DMS153 treated with DMSO at 0.1 percent for 48 hours (cell line): ENCODE results near the gene NPNT.

ENCODE experiments used
- DNase-seq: peaks from one replicate; lab custom pipeline; 2025; ENCODE audit not compliant: unreplicated experiment; lab: John Stamatoyannopoulos, UW

NPNT gene

GRCh38 chr4:105912633-105913032, 17.4 kb downstream of the NPNT start:
- DNase-seq = no peak

- no peak for DNase-seq
Measured at GRCh38 chr4:105917171-105917685, 22.0 kb downstream of the NPNT start.

- no peak for DNase-seq
Measured at GRCh38 chr4:105921301-105921700, 26.0 kb downstream of the NPNT start.

GRCh38 chr4:105923497-105924238, 28.4 kb downstream of the NPNT start:
- no peak for DNase-seq

- no peak for DNase-seq
Measured at GRCh38 chr4:105924341-105924740, 29.1 kb downstream of the NPNT start.

DNA sequence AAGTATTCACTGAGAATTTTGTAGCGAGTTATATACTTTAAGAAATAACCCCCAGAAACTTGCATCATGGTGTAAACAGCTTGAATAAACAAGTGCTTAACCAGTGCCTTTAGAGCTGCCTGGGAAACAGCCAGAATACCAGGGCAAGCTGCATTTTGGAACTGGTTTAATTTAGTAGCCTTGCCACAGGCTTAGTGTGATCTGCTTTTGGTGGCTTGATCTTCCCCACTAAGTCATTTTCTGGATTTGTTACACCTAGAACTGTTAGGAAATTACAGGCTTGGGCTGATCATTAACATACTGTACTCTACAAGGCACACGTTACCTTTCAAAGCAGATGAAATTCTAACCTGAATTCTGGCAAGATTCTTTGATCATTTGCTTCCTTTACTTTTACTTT, 35.4 kb downstream of the NPNT start:
- no peak for DNase-seq

- DNase-seq = no peak
Measured at GRCh38 chr4:105933083-105933482, 37.8 kb downstream of the NPNT start.

- DNase-seq = no peak
Measured at GRCh38 chr4:105934386-105934785, 39.1 kb downstream of the NPNT start.

DNA sequence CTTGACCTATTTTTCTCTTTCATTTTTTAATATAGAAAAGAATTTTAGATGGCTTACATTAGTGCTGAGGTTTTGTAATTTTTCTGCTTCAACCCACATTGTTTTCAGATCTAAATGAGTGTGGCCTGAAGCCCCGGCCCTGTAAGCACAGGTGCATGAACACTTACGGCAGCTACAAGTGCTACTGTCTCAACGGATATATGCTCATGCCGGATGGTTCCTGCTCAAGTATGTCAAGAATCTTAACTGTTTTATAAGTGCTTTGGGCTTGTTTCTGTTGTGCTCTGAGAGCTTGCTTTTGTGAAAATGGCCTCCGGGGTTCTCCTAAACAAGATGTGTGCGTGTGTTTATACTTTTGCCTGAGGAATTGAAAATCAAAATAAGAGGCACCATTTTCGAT, 41.6 kb downstream of the NPNT start:
- no peak for DNase-seq

GRCh38 chr4:105937759-105938158, 42.5 kb downstream of the NPNT start:
- DNase-seq = no peak

DNA sequence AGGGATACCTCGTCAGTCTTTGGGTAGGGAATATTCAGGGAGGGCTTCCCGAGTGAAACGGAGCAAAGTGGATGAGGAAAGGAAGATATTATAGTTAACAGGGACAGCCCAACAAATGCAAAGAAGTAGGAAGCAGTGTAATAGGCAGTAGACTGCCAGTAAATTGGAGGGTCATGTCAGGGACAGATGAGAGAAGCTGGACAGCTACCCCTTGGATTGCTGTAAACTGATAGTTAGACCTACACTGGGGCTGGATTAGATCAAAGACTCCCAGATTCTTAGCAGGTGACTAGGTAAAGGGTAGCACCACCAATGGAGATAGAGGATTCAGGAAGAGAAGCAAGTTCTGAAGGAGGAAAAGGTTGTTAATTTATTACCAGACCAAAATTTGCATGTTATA, 48.0 kb downstream of the NPNT start:
- DNase-seq = no peak

GRCh38 chr4:105944540-105944939, 49.3 kb downstream of the NPNT start:
- no peak for DNase-seq

DNA sequence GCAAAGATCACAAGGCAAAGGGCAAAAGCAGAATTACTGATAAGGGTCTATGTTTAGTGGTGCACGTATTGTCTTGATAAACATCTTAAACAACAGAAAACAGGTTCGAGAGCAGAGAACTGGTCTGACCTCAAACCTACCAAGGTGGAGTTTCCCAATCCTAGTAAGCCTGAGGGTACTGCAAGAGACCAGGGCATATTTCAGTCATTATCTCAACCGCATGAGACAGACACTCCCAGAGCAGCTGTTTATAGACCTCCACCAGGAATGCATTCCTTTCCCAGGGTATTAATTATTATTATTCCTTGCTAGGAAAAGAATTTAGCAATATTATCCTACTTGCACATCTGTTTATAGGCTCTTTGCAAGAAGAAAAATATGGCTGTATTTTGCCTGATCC, 51.5 kb downstream of the NPNT start:
- DNase-seq = no peak

- no peak for DNase-seq
Measured at GRCh38 chr4:105950701-105951100, 55.4 kb downstream of the NPNT start.

DNA sequence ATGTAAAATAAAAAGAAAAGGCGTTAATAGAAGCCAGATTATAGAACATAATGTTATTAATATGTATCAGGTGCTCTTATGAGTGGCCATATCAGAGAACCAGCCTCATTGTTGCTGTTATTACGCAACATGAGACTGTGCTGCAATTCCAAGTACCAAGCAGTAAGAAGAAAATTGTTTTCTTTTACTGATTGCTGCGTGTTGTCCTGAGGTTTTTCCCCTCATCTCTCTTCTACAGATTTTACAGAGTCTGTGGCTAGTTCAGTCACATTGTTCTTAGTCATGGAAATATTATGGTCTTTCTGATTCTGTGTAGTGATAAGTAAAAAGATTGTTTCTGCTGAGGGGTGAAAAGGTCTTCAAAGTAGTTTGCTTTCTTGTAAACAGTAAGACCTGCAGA, 55.9 kb downstream of the NPNT start:
- no peak for DNase-seq

DNA sequence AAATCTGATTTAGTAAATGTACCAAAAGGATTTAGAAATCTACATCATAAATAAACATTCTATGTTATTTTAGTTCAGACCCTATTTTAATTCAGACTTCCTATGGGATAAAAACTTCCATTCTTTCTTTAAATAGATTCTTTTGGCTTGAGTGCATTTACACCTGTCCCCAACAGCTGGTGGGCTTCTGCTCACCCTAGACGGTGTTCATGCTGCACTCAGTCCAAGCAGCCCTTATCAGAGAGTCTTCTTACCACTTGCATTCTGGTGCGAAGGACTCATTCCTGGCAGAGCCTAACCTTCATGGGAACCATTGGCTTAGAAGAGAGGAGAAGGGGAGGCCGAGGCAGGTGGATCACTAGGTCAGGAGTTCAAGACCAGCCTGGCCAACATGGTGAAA, 57.3 kb downstream of the NPNT start:
- DNase-seq = no peak

- DNase-seq = no peak
Measured at GRCh38 chr4:105956569-105956968, 61.3 kb downstream of the NPNT start.

DNA sequence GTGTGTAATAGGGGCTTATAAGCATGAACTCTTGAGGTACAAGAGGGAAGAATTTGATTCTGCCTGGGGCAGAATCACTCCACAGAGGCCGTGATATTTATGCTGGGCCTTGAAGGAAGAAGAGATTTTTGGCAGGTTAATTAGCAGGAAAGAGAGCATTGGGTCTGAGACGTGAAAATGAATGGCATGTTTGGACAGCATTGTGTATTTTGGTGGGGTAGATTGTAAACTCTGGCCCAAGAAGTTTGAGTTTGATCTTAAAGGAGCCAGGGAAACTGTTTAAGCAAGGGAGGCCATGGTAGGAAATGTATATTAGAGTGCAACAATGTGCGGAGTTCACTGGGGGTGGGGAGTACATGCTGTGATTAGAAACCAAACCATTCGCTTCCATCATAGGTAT, 62.4 kb downstream of the NPNT start:
- DNase-seq = no peak

DNA sequence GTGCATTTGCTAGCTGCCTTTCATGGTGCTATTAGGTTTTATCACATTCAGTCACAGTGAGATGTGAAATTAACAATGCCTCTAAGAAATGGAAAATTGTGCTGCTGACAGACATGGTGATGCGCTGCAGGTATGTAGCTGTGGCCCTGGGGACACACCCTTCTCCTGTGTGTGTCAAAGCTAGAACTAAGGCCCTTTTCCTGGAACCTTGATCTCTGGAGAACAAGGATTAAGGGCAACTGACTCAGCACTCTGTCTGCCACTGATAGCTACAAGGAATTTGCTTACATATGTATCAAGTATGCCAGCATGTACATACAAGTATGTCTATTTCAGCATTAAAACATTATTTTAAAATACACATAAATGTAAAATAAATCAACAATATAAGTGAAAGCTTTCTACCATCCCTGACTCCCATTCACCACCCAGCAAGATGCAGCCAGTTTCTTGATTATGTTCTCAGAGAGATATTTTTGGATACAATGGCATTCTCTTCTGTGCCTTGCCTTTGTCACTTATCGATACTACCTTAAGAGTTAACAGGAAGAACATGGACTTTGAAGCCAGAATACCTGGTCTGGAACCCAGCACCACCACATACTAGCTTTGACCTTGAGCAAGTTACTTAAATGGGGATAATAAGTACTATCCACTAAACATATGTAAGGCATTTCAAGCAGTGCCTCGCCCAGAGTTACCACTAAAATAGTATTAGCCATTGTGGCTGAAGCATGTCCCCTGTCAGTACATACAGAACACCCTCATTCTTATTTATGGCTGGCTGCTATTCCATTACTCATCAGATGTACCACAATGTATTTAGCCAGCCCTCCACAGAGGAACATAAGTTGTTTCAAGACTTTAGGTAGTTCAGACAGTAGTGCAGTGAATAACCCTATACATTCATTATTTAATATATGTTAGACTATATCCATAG, 68.5 kb downstream of the NPNT start:
- no peak for DNase-seq

- no peak for DNase-seq
Measured at GRCh38 chr4:105965183-105965800, 70.0 kb downstream of the NPNT start.

DNA sequence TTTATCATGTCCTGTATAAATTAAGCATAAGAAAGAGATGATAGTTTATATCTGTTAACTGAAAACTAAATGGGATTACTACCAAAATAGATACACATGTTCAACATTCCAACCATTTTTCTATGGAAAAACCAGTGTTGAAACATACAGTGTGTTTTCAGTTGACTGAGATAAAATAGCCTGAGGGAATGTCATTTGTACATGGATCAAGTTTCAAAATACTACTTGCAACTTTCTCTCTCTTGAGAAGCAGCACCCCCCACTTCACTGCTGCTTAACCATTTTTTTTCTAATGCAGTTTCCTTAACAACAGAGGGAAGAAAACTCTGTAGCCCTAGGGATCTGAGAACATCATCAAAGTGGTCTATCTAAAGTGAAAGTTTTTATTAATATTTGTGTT, 70.8 kb downstream of the NPNT start:
- no peak for DNase-seq
